OCI-LY7 (cell line): ENCODE results near the gene ABO.

Source experiments
- EZH2phosphoT487 ChIP-seq: fragments of 200-600 bp; sonication (generic); IDR thresholded peaks from 2 replicates; pipeline ENCODE4 v1.6.1; 2018; ENCODE audit warnings: low read depth, borderline replicate concordance, mild to moderate bottlenecking, mixed run types, antibody characterized with exemption, low read length, moderate library complexity, mixed read lengths
- TF ChIP-seq, protein P1 (sequence below): fragments of 200-600 bp; sonication (generic); conservative IDR thresholded peaks from 2 replicates; pipeline ENCODE4 v1.5.1; 2014; ENCODE audit warnings: mild to moderate bottlenecking, antibody characterized with exemption, low read length, moderate library complexity, mixed read lengths

DNA sequence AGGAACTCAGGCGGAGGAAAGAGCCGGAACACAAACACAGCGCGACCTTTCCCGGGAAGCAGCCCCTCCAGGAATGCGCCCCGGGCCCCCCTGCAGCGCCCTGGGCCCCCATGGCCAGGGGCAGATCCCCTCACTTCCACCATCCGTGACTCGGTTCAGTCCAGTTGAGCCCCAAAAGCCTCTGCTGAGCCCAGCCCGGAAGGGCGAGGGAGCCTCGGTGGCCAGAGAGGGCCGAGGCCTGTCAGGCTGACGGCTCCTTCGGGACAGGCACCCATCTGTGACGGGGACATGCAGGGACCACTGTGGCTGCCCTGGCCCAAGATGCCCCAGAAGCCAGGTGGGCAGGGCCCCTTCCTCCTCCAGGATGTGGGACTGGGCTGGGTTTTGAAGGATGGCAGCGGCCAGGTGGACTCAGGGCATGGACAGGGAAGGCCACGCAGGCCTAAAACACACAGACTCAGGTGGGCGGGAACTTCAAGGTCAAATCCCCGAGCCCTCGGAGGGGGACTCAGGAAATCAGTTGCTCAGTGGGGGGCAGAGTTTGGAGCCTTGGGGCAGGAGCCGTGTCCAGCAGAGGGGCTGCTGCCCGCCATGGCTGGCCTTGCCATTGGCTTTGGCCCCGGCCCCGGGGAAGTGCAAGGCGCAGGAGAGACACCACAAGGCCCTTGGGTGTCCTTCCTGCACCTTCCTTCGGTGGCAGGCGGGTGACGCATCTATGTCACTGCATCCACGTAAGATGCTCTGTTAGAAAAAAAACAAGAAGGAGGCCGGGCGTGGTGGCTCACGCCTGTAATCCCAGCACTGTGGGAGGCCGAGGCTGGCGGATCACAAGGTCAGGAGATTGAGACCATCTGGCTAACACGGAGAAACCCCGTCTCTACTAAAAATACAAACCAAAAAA, 29.7 kb upstream of the ABO start:
- TF ChIP-seq, protein P1, sequence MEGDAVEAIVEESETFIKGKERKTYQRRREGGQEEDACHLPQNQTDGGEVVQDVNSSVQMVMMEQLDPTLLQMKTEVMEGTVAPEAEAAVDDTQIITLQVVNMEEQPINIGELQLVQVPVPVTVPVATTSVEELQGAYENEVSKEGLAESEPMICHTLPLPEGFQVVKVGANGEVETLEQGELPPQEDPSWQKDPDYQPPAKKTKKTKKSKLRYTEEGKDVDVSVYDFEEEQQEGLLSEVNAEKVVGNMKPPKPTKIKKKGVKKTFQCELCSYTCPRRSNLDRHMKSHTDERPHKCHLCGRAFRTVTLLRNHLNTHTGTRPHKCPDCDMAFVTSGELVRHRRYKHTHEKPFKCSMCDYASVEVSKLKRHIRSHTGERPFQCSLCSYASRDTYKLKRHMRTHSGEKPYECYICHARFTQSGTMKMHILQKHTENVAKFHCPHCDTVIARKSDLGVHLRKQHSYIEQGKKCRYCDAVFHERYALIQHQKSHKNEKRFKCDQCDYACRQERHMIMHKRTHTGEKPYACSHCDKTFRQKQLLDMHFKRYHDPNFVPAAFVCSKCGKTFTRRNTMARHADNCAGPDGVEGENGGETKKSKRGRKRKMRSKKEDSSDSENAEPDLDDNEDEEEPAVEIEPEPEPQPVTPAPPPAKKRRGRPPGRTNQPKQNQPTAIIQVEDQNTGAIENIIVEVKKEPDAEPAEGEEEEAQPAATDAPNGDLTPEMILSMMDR = no peak
- TF ChIP-seq EZH2phosphoT487 = no peak
